A549 treated with RU486 at 1 μM for 4 hours (cell line): ENCODE results near the gene SIX2. TPM values are rescaled to one million over a fixed set of nuclear protein-coding genes. Genes with fewer than 3 reads are reported as not detected.

Experiments used
- total RNA-seq: library from RNA; stranded (reverse); fragments of 200-300 nt; extraction: Qiagen RNA extraction; gene quantifications from 5 replicates; pipeline ENCODE4 v1.2.3, GENCODE V29; 2022; ENCODE audit warnings: low read depth

Gene SIX2
- 0.08 to 0.36 TPM (median 0.19 TPM) in 5 replicates for total RNA-seq

GRCh38 chr2:45009303-45009927 lies at the start of gene SIX2:
TSS of gene SIX2 (minus strand) at chr2:45009452. CDS start at chr2:45009110, 342 bp downstream.

Other genes starting within 250 kb of the SIX2 start
- gene SIX3, start 67.8 kb downstream of the SIX2 start, total RNA-seq = 0.32 to 0.63 TPM (median 0.49 TPM) in 5 replicates